ENCODE data around the gene TARP.

TARP gene

GRCh38 chr7:38211940-38212339 is 61.5 kb downstream of the TARP start:
- peak; percentile 40; the same call in 2 of the 3 replicates for ATAC-seq
- no peak for TF ChIP-seq PATZ1 (CRISPR knock-in tag; IDR thresholded peaks at IDR 0.05; ENCODE audit: borderline replicate concordance)
- TF ChIP-seq ARNTL (CRISPR knock-in tag; IDR thresholded peaks at IDR 0.05; ENCODE audit: borderline replicate concordance, low read depth) = no peak
- TF ChIP-seq ESRRG (CRISPR knock-in tag; IDR thresholded peaks at IDR 0.05) = no peak
- no peak for TF ChIP-seq OSR1 (CRISPR knock-in tag; IDR thresholded peaks at IDR 0.05)
- no peak for TF ChIP-seq ZNF70 (CRISPR knock-in tag; IDR thresholded peaks at IDR 0.05)
- TF ChIP-seq GLIS3 (CRISPR knock-in tag; IDR thresholded peaks at IDR 0.05) = no peak
- TF ChIP-seq TOX (CRISPR knock-in tag; IDR thresholded peaks at IDR 0.05; ENCODE audit: borderline replicate concordance) = no peak
- no peak for TF ChIP-seq POU6F1 (CRISPR knock-in tag; IDR thresholded peaks at IDR 0.05; ENCODE audit: borderline replicate concordance, low read depth)
- no peak for TF ChIP-seq CREB5 (CRISPR knock-in tag; IDR thresholded peaks at IDR 0.05; ENCODE audit: low read depth)
- TF ChIP-seq ZC3H10 (CRISPR knock-in tag; IDR thresholded peaks at IDR 0.05) = no peak
- no peak for TF ChIP-seq TSHZ2 (CRISPR knock-in tag; IDR thresholded peaks at IDR 0.05)
- TF ChIP-seq CSDC2 (CRISPR knock-in tag; IDR thresholded peaks at IDR 0.05) = no peak
- TF ChIP-seq SNAI2 (CRISPR knock-in tag; IDR thresholded peaks at IDR 0.05) = no peak
- TF ChIP-seq BACH2 (CRISPR knock-in tag; IDR thresholded peaks at IDR 0.05; ENCODE audit: borderline replicate concordance) = no peak
- no peak for TF ChIP-seq ISL1 (CRISPR knock-in tag; IDR thresholded peaks at IDR 0.05)
- TF ChIP-seq TCF4 (CRISPR knock-in tag; IDR thresholded peaks at IDR 0.05; ENCODE audit: borderline replicate concordance) = no peak

GRCh38 chr7:38211486-38211885 is 62.0 kb downstream of the TARP start:
- ATAC-seq = peak; percentile 47
- no peak for TF ChIP-seq POU6F1 (CRISPR knock-in tag; IDR thresholded peaks at IDR 0.05; ENCODE audit: borderline replicate concordance, low read depth)
- TF ChIP-seq ZNF70 (CRISPR knock-in tag; IDR thresholded peaks at IDR 0.05) = no peak
- TF ChIP-seq ESRRG (CRISPR knock-in tag; IDR thresholded peaks at IDR 0.05) = no peak
- no peak for TF ChIP-seq PPARA (CRISPR knock-in tag; IDR thresholded peaks at IDR 0.05; ENCODE audit: borderline replicate concordance)
- TF ChIP-seq ISL1 (CRISPR knock-in tag; IDR thresholded peaks at IDR 0.05) = no peak

Data from SK-N-SH treated with all-trans-retinoic acid at 6 μM for 48 hours (cell line).